Endothelial cell of umbilical vein (primary cell): ENCODE results near the gene PTCHD1. TPM values are rescaled to one million over a fixed set of nuclear protein-coding genes. Genes with fewer than 3 reads are reported as not detected.

Source experiments
- BruUV-seq: library from RNA; stranded (reverse); fragments of 400-500 nt; replicated peaks from 2 replicates; lab custom pipeline; 2021; lab: Mats Ljungman, UMichigan
- CTCF ChIA-PET: fragments of 300-600, 350-600 bp; sonication (Branson Sonifier 250); formaldehyde crosslinking; loops from one replicate; lab custom pipeline; 2021; ENCODE audit warnings: antibody characterized with exemption, inconsistent platforms; lab: Charles Lee
- POLR2A ChIA-PET: fragments of 300-600, 350-600 bp; sonication (Branson Sonifier 250); formaldehyde crosslinking; loops from one replicate; lab custom pipeline; 2021; ENCODE audit warnings: antibody characterized with exemption, inconsistent platforms; lab: Charles Lee
- DNase-seq: peaks from one replicate; pipeline ENCODE4 v3.0.0-alpha.2; 2011; ENCODE audit warnings: low read depth, low spot score
- FAIRE-seq: peaks from 2 replicates; lab custom pipeline; 2011; peaks lifted over from hg19 to GRCh38; lab: Jason Lieb, UNC
- H2AFZ ChIP-seq: 2 replicates; pipeline ENCODE4 v1.6.0; 2012; ENCODE audit warnings: low read depth, low read length, control low read depth, inconsistent platforms
- H3K27ac ChIP-seq: 2 replicates; pipeline ENCODE4 v1.5.1; 2011; ENCODE audit warnings: low read depth, mild to moderate bottlenecking, control low read depth, low read length, moderate library complexity; ENCODE audit not compliant: insufficient read depth
- H3K27me3 ChIP-seq, 2 experiments: 2 replicates each; pipeline versions ENCODE4 v1.6.0 to v1.6.1; 2011; ENCODE audit warnings: low read length in 2 of 2, mixed read lengths in 1 of 2; ENCODE audit not compliant: control insufficient read depth in 2 of 2, insufficient read depth in 2 of 2
- H3K36me3 ChIP-seq, 2 experiments: 2 replicates in 1 of 2; 3 replicates in 1 of 2; pipeline ENCODE4 v1.5.1; 2011; ENCODE audit warnings: low read length in 2 of 2, mild to moderate bottlenecking in 1 of 2, moderate library complexity in 1 of 2; ENCODE audit not compliant: control insufficient read depth in 2 of 2, insufficient read depth in 2 of 2; ENCODE audit errors: extremely low read depth in 1 of 2
- H3K4me1 ChIP-seq: 3 replicates; pipeline ENCODE4 v1.5.1; 2011; ENCODE audit warnings: mild to moderate bottlenecking, low read length; ENCODE audit not compliant: control insufficient read depth, insufficient read depth; ENCODE audit errors: extremely low read depth
- H3K4me2 ChIP-seq: 2 replicates; pipeline ENCODE4 v1.6.1; 2011; ENCODE audit warnings: low read length, control low read depth, mixed read lengths; ENCODE audit not compliant: insufficient read depth
- H3K4me3 ChIP-seq, 3 experiments: fragments of 200-600 bp in 1 of 3; sonication (generic), shearing (Covaris generic) in 1 of 3; replicated peaks in 1 of 3; 2 replicates each; pipeline ENCODE4 v1.5.1; 2011 to 2016; ENCODE audit warnings: control low read depth in 3 of 3, low read length in 3 of 3, mild to moderate bottlenecking in 2 of 3, inconsistent platforms in 1 of 3, low read depth in 1 of 3, moderate library complexity in 1 of 3; ENCODE audit not compliant: insufficient read depth in 1 of 3
- H3K79me2 ChIP-seq: 2 replicates; pipeline ENCODE4 v1.6.0; 2012; ENCODE audit warnings: low read length, inconsistent platforms; ENCODE audit not compliant: control insufficient read depth, insufficient read depth
- H3K9ac ChIP-seq: replicated peaks from 2 replicates; pipeline ENCODE3; 2011; ENCODE audit warnings: low read length, control low read depth; ENCODE audit not compliant: insufficient read depth; ENCODE audit errors: extremely low read depth
- H3K9me1 ChIP-seq: replicated peaks from 3 replicates; pipeline ENCODE4 v1.6.0; 2011; ENCODE audit warnings: mild to moderate bottlenecking, low read length; ENCODE audit not compliant: control insufficient read depth, insufficient read depth; ENCODE audit errors: extremely low read depth
- H3K9me3 ChIP-seq: replicated peaks from 2 replicates; pipeline ENCODE4 v1.5.1; 2012; ENCODE audit warnings: low read length, inconsistent platforms; ENCODE audit not compliant: control insufficient read depth, insufficient read depth
- H4K20me1 ChIP-seq: replicated peaks from 2 replicates; pipeline ENCODE3; 2011; ENCODE audit warnings: mild to moderate bottlenecking, low read length; ENCODE audit not compliant: control insufficient read depth, insufficient read depth; ENCODE audit errors: extremely low read depth
- EZH2 ChIP-seq: IDR thresholded peaks from 2 replicates; pipeline ENCODE4 v1.6.1; 2012; ENCODE audit warnings: borderline replicate concordance, low read depth, mild to moderate bottlenecking, moderate library complexity, low read length, inconsistent platforms; ENCODE audit not compliant: severe bottlenecking
- FOS ChIP-seq: IDR thresholded peaks from 2 replicates; pipeline ENCODE4 v1.6.1; 2011; ENCODE audit warnings: mild to moderate bottlenecking, low read length, moderate library complexity, borderline replicate concordance; ENCODE audit not compliant: insufficient read depth
- GATA2 ChIP-seq: IDR thresholded peaks from 2 replicates; pipeline ENCODE4 v1.7.0; 2011; ENCODE audit warnings: low read depth, mild to moderate bottlenecking, moderate library complexity, mixed read lengths, low read length; ENCODE audit not compliant: insufficient read length, insufficient read depth
- JUN ChIP-seq: IDR thresholded peaks from 2 replicates; pipeline ENCODE4 v1.6.1; 2011; ENCODE audit warnings: borderline replicate concordance, low read depth; ENCODE audit not compliant: insufficient read length, insufficient read depth
- MYC ChIP-seq: IDR thresholded peaks from one replicate; pipeline ENCODE4 v1.6.1; 2011; ENCODE audit warnings: mild to moderate bottlenecking, low read depth, low read length
- POLR2A ChIP-seq: IDR thresholded peaks from 2 replicates; pipeline ENCODE4 v1.6.1; 2012; ENCODE audit warnings: low read depth, mild to moderate bottlenecking, control low read depth, low read length
- POLR2AphosphoS5 ChIP-seq: IDR thresholded peaks from 2 replicates; pipeline ENCODE4 v1.6.1; 2012; ENCODE audit warnings: low read depth, mild to moderate bottlenecking, control low read depth, low read length, moderate library complexity; ENCODE audit not compliant: insufficient read depth
- dilution Hi-C: fragments of 300-500 bp; cut with MboI; formaldehyde crosslinking; loops from one replicate; pipeline ENCODE4 v1.15.0; 2019; ENCODE audit warnings: low sequenced_read_pairs; ENCODE audit not compliant: extremely low pct_ligation_motif_present
- intact Hi-C: fragments of 100-400 bp; cut with micrococcal nuclease; formaldehyde crosslinking; loops from one replicate; pipeline ENCODE4 v1.10.0; 2022
- polyA plus RNA-seq, 4 experiments: library from polyadenylated mRNA; depleted of rRNA in 3 of 4; stranded (reverse) in 3 of 4; unstranded in 1 of 4; fragments of >200 nt; gene quantifications; 2 replicates each; pipeline versions ENCODE4 v1.2.1 to v1.2.3, GENCODE V29; 2011 to 2012; ENCODE audit warnings: missing spikeins in 1 of 4
- total RNA-seq: library from RNA; stranded (reverse); gene quantifications from 2 replicates; pipeline ENCODE4 v1.2.3, GENCODE V29; 2021
- TF ChIP-seq, protein P1 (sequence below): IDR thresholded peaks from 2 replicates; pipeline ENCODE4 v1.6.1; 2011; ENCODE audit not compliant: insufficient read depth, insufficient read length
- TF ChIP-seq, protein P2 (sequence below), 2 donors: IDR thresholded peaks; 1 replicate in 1 of 2; 2 replicates in 1 of 2; pipeline ENCODE4 v1.5.1; 2011; ENCODE audit warnings: low read length in 2 of 2, mild to moderate bottlenecking in 2 of 2, moderate library complexity in 2 of 2, control low read depth in 1 of 2, inconsistent platforms in 1 of 2, low read depth in 1 of 2; ENCODE audit not compliant: insufficient read depth in 1 of 2; ENCODE audit errors: extremely low read depth in 1 of 2

Gene PTCHD1
- total and polyA plus RNA-seq, 2 donors (not counting 3 experiments of a cell fraction or from before 2014, with no cell fraction given) = not detected

DNA sequence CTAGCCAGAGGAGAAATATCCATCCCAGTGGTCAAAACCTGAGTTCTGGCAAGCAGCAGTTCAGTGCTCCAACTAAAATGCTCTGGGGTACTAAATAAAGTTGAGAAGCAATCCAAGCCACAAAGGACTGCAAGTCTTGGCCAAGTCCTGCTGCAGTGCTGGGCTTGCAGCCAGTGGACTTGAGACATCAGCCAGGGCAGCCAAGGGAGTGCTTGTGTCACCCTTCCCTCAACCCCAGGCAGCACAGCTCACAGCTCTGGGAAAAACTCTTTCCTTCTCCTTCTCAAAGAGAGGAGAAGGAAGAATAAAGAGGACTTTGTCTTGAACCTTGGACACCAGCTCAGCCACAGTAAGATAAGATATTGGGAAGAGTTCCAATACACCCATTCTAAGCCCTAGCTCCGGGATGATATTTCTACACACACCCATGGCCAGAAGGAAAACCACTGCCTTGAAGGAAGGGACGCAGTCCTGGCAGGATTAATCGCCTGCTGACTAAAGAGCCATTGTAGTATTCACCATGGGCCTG lies 99.8 kb downstream of the PTCHD1 start:
- no peak overlapping the region for H3K27ac ChIP-seq
- intact Hi-C loops (no loop called here), dilution Hi-C loops (no loop called here)
- CTCF ChIA-PET = no interaction called here
- DNase-seq = no peak
- H3K79me2 ChIP-seq = no peaks in the 10 kb centered on the region
- TF ChIP-seq, protein P1, sequence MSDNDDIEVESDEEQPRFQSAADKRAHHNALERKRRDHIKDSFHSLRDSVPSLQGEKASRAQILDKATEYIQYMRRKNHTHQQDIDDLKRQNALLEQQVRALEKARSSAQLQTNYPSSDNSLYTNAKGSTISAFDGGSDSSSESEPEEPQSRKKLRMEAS = no peak
- TF ChIP-seq POLR2AphosphoS5 = no peak
- TF ChIP-seq, protein P2, sequence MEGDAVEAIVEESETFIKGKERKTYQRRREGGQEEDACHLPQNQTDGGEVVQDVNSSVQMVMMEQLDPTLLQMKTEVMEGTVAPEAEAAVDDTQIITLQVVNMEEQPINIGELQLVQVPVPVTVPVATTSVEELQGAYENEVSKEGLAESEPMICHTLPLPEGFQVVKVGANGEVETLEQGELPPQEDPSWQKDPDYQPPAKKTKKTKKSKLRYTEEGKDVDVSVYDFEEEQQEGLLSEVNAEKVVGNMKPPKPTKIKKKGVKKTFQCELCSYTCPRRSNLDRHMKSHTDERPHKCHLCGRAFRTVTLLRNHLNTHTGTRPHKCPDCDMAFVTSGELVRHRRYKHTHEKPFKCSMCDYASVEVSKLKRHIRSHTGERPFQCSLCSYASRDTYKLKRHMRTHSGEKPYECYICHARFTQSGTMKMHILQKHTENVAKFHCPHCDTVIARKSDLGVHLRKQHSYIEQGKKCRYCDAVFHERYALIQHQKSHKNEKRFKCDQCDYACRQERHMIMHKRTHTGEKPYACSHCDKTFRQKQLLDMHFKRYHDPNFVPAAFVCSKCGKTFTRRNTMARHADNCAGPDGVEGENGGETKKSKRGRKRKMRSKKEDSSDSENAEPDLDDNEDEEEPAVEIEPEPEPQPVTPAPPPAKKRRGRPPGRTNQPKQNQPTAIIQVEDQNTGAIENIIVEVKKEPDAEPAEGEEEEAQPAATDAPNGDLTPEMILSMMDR (IDR thresholded peaks at IDR 0.05; ENCODE audit: extremely low read depth in 1 of 2, insufficient read depth in 1 of 2, low read depth in 1 of 2, low read length in 2 of 2) = no peak
- TF ChIP-seq POLR2A = no peak
- TF ChIP-seq FOS = no peak
- TF ChIP-seq MYC = no peak
- no peak for TF ChIP-seq JUN
- TF ChIP-seq EZH2 = no peak
- no peak for TF ChIP-seq GATA2
- POLR2A ChIA-PET = no interaction called here
- no peak overlapping the region for H3K9ac ChIP-seq
- H4K20me1 ChIP-seq = no peaks in the 10 kb centered on the region
- H3K4me3 ChIP-seq = no peak overlapping the region
- H3K27me3 ChIP-seq = no peaks in the 10 kb centered on the region
- H2AFZ ChIP-seq = no peak overlapping the region
- no peak for FAIRE-seq
- no peaks in the 10 kb centered on the region for H3K9me1 ChIP-seq
- no peaks in the 10 kb centered on the region for H3K4me1 ChIP-seq
- H3K9me3 ChIP-seq = no peaks in the 10 kb centered on the region
- BruUV-seq = no TSS peak
- H3K4me2 ChIP-seq = no peak overlapping the region
- H3K36me3 ChIP-seq = no peaks in the 10 kb centered on the region
